Neural cell (in vitro differentiated cells): Measurements from ENCODE around the gene HCST.

Experiments used
- CTCF ChIP-seq: fragments of 450-650 bp; IDR thresholded peaks from 2 replicates; pipeline ENCODE4 v1.5.1; 2014; ENCODE audit warnings: antibody characterized with exemption, mild to moderate bottlenecking, moderate library complexity; ENCODE audit not compliant: poor library complexity, severe bottlenecking
- EP300 ChIP-seq: fragments of 450-650 bp; conservative IDR thresholded peaks from 2 replicates; pipeline ENCODE4 v1.6.1; 2014; ENCODE audit warnings: antibody characterized with exemption, mild to moderate bottlenecking, moderate library complexity; ENCODE audit not compliant: poor library complexity, severe bottlenecking
- MXI1 ChIP-seq: fragments of 450-650 bp; conservative IDR thresholded peaks from 2 replicates; pipeline ENCODE4 v1.6.1; 2014; ENCODE audit warnings: antibody characterized with exemption, mild to moderate bottlenecking; ENCODE audit not compliant: poor library complexity, severe bottlenecking
- POLR2AphosphoS5 ChIP-seq: IDR thresholded peaks from 2 replicates; pipeline ENCODE4 v1.6.1; 2012
- RAD21 ChIP-seq: fragments of 450-650 bp; conservative IDR thresholded peaks from 2 replicates; pipeline ENCODE4 v1.6.1; 2014; ENCODE audit warnings: antibody characterized with exemption, mild to moderate bottlenecking, moderate library complexity
- TAF1 ChIP-seq: IDR thresholded peaks from 2 replicates; pipeline ENCODE4 v1.6.1; 2012; ENCODE audit warnings: low read depth
- TF ChIP-seq, protein P1 (sequence below): IDR thresholded peaks from 2 replicates; pipeline ENCODE4 v1.6.1; 2012; ENCODE audit warnings: borderline replicate concordance

DNA sequence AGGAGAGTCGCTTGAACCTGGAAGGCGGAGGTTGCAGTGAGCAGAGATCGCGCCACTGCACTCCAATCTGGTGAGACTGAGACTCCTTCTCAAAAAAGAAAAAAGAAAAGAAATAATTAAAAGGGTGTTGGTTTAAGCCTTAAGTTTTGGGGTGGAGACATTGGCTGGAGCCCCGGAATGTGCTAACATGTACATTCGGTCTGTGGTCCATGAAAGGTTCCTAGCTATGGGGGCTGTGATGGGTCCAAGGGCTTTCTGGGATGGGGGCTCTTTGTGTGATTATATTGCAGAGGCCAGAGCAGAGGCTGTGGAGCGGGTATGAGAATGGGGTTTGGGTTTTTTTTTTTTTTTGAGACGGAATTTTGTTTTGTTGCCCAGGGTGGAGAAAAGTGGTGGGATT lies 16.4 kb upstream of the HCST start:
- no peak for TF ChIP-seq CTCF
- TF ChIP-seq, protein P1, sequence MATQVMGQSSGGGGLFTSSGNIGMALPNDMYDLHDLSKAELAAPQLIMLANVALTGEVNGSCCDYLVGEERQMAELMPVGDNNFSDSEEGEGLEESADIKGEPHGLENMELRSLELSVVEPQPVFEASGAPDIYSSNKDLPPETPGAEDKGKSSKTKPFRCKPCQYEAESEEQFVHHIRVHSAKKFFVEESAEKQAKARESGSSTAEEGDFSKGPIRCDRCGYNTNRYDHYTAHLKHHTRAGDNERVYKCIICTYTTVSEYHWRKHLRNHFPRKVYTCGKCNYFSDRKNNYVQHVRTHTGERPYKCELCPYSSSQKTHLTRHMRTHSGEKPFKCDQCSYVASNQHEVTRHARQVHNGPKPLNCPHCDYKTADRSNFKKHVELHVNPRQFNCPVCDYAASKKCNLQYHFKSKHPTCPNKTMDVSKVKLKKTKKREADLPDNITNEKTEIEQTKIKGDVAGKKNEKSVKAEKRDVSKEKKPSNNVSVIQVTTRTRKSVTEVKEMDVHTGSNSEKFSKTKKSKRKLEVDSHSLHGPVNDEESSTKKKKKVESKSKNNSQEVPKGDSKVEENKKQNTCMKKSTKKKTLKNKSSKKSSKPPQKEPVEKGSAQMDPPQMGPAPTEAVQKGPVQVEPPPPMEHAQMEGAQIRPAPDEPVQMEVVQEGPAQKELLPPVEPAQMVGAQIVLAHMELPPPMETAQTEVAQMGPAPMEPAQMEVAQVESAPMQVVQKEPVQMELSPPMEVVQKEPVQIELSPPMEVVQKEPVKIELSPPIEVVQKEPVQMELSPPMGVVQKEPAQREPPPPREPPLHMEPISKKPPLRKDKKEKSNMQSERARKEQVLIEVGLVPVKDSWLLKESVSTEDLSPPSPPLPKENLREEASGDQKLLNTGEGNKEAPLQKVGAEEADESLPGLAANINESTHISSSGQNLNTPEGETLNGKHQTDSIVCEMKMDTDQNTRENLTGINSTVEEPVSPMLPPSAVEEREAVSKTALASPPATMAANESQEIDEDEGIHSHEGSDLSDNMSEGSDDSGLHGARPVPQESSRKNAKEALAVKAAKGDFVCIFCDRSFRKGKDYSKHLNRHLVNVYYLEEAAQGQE = no peak
- TF ChIP-seq POLR2AphosphoS5 = no peak
- TF ChIP-seq MXI1 = no peak
- TF ChIP-seq TAF1 = no peak
- no peak for TF ChIP-seq EP300
- TF ChIP-seq RAD21 = no peak
